ENCODE results near the gene LDLRAD2. TPM values are rescaled to one million over a fixed set of nuclear protein-coding genes. Genes with fewer than 3 reads are reported as not detected.

The LDLRAD2 gene, protein sequence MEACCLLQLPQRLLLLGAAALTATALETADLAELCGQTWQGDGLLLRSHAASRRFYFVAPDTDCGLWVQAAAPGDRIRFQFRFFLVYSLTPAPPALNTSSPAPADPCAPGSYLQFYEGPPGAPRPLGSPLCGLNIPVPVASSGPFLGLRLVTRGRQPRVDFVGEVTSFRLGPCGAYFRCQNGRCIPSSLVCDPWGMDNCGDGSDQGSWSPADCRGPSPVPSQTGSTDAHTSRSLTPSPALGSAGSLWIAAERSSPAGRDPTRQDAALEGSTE
- total RNA-seq: 0.98 TPM in 1 of 2 replicates, not detected in the other

DNA sequence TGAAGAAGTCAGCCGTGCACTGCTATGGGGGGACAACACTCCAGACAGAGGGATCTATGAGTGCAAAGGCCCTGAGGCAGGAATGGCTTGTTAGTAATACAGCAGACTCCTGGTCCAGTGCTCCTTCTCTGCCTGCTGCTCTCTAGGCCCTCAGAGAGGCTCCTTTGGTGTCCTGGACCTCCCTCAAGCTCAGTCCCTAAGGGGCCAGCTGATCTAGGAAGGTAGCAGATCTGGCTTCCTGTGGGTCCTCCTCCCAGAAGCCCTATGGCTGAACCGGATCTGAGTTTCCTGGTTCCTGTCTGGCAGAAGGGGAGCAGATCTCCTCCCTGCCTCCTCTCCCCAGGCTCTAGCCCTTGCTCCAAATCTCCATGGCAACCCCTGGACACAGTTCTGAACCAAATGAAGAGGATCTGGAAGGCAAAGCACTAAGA lies at the start of gene LDLRAD2:
Gene LDLRAD2 (plus strand): TSS at position 391 of the 431 bp plus-strand sequence. CDS start 187 bp downstream, outside the sequence.

DNA sequence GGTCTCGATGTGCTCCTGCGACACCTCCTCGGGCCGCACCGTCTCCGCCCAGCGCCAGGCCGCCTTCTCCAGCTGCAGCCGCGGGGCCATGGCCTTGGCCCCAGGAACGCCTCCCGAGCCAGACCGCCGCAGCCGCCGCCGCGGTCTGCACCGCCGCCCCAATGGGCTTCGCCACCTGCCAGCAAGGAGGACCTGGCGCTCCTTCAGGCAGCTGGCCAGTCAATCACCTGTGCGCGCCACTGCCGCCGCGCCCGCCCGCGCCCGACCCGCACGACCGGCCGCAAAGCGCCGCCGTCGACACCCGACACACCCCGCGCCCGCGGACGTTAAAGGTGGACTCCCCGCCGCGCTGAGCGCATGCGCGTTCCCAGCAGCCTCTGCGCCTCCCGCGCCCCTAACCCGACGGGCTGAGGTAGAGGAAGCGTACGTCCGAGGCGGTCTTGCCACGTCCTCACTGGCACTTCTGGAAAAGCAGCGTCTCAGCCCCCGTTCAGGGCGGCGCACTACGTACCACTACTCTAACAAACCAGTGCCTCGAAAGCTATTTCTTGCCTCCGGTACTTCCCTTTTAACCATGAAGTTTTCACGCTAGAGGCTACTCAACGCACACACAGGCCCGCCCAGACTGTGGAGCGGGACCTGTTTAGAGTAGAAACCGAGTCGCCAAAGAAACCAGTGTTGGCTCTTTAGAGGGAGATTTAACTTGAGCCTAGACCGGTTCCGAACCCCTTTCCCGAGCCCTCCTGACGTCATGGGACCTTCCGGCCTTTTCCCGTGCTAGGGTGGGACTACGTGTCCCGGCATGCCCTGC lies 29.0 kb upstream of the LDLRAD2 start, which contains the start of gene USP48:
Gene USP48 (minus strand): TSS at position 282 of the 811 bp plus-strand sequence. CDS start 192 bp downstream, at position 90.

Other genes with a start within 250 kb of the LDLRAD2 start
- 0.29 and 0.62 TPM in 2 replicates for gene RAP1GAP, start 142.9 kb upstream of the LDLRAD2 start, total RNA-seq
- 26.5 and 38.0 TPM in 2 replicates for gene USP48, start 29.1 kb upstream of the LDLRAD2 start, total RNA-seq
- gene HSPG2, start 125.0 kb downstream of the LDLRAD2 start, total RNA-seq: 383 and 429 TPM in 2 replicates
- gene CELA3B, start 164.8 kb downstream of the LDLRAD2 start, total RNA-seq: not detected in 2 replicates
- gene CELA3A, start 189.4 kb downstream of the LDLRAD2 start, total RNA-seq: not detected in 2 replicates
- gene CDC42, start 240.4 kb downstream of the LDLRAD2 start, total RNA-seq: 151 and 182 TPM in 2 replicates

Data from cardiac ventricle fibroblast (primary cell).